Endothelial cell of umbilical vein (primary cell): ENCODE measurements around the gene DNA2.

ENCODE experiments used
- CTCF ChIP-seq, 2 donors: IDR thresholded peaks; 1 replicate in 1 of 2; 2 replicates in 1 of 2; pipeline ENCODE4 v1.5.1; 2011; ENCODE audit warnings: low read length in 2 of 2, mild to moderate bottlenecking in 2 of 2, moderate library complexity in 2 of 2, control low read depth in 1 of 2, inconsistent platforms in 1 of 2, low read depth in 1 of 2; ENCODE audit not compliant: insufficient read depth in 1 of 2; ENCODE audit errors: extremely low read depth in 1 of 2
- EZH2 ChIP-seq: IDR thresholded peaks from 2 replicates; pipeline ENCODE4 v1.6.1; 2012; ENCODE audit warnings: borderline replicate concordance, low read depth, mild to moderate bottlenecking, moderate library complexity, low read length, inconsistent platforms; ENCODE audit not compliant: severe bottlenecking
- MAX ChIP-seq: IDR thresholded peaks from 2 replicates; pipeline ENCODE4 v1.6.1; 2011; ENCODE audit not compliant: insufficient read depth, insufficient read length
- MYC ChIP-seq: IDR thresholded peaks from one replicate; pipeline ENCODE4 v1.6.1; 2011; ENCODE audit warnings: mild to moderate bottlenecking, low read depth, low read length
- POLR2A ChIP-seq: IDR thresholded peaks from 2 replicates; pipeline ENCODE4 v1.6.1; 2012; ENCODE audit warnings: low read depth, mild to moderate bottlenecking, control low read depth, low read length

GRCh38 chr10:68435803-68436202 lies 36.0 kb downstream of the DNA2 start:
- TF ChIP-seq CTCF (IDR thresholded peaks at IDR 0.05; ENCODE audit: extremely low read depth in 1 of 2, insufficient read depth in 1 of 2, low read depth in 1 of 2, low read length in 2 of 2), result no peak
- TF ChIP-seq EZH2, result no peak
- no peak for TF ChIP-seq POLR2A
- no peak for TF ChIP-seq MAX
- TF ChIP-seq MYC, result no peak
